WTC11 (cell line): ENCODE measurements around the gene ACAD8. TPM values are rescaled to one million over a fixed set of nuclear protein-coding genes. Genes with fewer than 3 reads are reported as not detected.

ENCODE experiments used
- ATAC-seq: fragments of 200-7000 bp; cut with Tn5 transposase; 2 replicates; pipeline ENCODE4 v1.10.0; 2021; ENCODE audit warnings: mild to moderate bottlenecking, moderate library complexity
- CTCF ChIA-PET: fragments of 300-600 bp; sonication (Branson Sonifier 250); formaldehyde crosslinking; loops from one replicate; lab custom pipeline; 2021; ENCODE audit warnings: antibody characterized with exemption; lab: Charles Lee
- POLR2A ChIA-PET: fragments of 350-600 bp; sonication (Branson Sonifier 250); formaldehyde crosslinking; loops from one replicate; lab custom pipeline; 2021; ENCODE audit warnings: antibody characterized with exemption; lab: Charles Lee
- DNase-seq: peaks from one replicate; pipeline ENCODE4 v3.0.0; 2021; ENCODE audit warnings: low spot score
- H3K27ac Mint-ChIP-seq: 2 replicates; pipeline ENCODE4 v1.8.0; 2021; ENCODE audit warnings: mixed read lengths
- H3K27me3 Mint-ChIP-seq: 2 replicates; pipeline ENCODE4 v1.8.0; 2021; ENCODE audit warnings: low read depth, mild to moderate bottlenecking, moderate library complexity, mixed read lengths
- H3K36me3 Mint-ChIP-seq: 2 replicates; pipeline ENCODE4 v1.8.0; 2021; ENCODE audit warnings: mixed read lengths
- H3K4me1 Mint-ChIP-seq: 2 replicates; pipeline ENCODE4 v1.8.0; 2022; ENCODE audit warnings: mixed read lengths
- H3K4me3 Mint-ChIP-seq: 2 replicates; pipeline ENCODE4 v1.8.0; 2021; ENCODE audit warnings: mild to moderate bottlenecking, moderate library complexity, mixed read lengths
- H3K9me3 Mint-ChIP-seq: 2 replicates; pipeline ENCODE4 v1.8.0; 2021; ENCODE audit warnings: mixed read lengths
- CREB1 ChIP-seq: sonication (generic); formaldehyde crosslinking; IDR thresholded peaks from 2 replicates; pipeline ENCODE4 v1.8.0; 2023; ENCODE audit warnings: mild to moderate bottlenecking, missing genetic modification reagents
- E2F4 ChIP-seq: sonication (generic); formaldehyde crosslinking; IDR thresholded peaks from 2 replicates; pipeline ENCODE4 v1.8.1; 2022; ENCODE audit warnings: low read depth, mild to moderate bottlenecking, moderate library complexity, missing genetic modification reagents, borderline replicate concordance
- GABPB1 ChIP-seq: sonication (generic); formaldehyde crosslinking; IDR thresholded peaks from 2 replicates; pipeline ENCODE4 v1.8.1; 2023; ENCODE audit warnings: mild to moderate bottlenecking, missing genetic modification reagents
- IRF1 ChIP-seq: sonication (generic); formaldehyde crosslinking; IDR thresholded peaks from 2 replicates; pipeline ENCODE4 v1.8.0; 2023; ENCODE audit warnings: missing genetic modification reagents
- IRF2 ChIP-seq: sonication (generic); formaldehyde crosslinking; IDR thresholded peaks from 2 replicates; pipeline ENCODE4 v1.8.0; 2022; ENCODE audit warnings: low read depth, missing genetic modification reagents, borderline replicate concordance
- NFE2L1 ChIP-seq: sonication (generic); formaldehyde crosslinking; IDR thresholded peaks from 2 replicates; pipeline ENCODE4 v1.8.1; 2023; ENCODE audit warnings: missing genetic modification reagents
- NFYB ChIP-seq: sonication (generic); formaldehyde crosslinking; conservative IDR thresholded peaks from 2 replicates; pipeline ENCODE4 v1.8.0; 2022; ENCODE audit warnings: low read depth, missing genetic modification reagents
- NR2C2 ChIP-seq: sonication (generic); formaldehyde crosslinking; IDR thresholded peaks from 2 replicates; pipeline ENCODE4 v1.8.0; 2022; ENCODE audit warnings: mild to moderate bottlenecking, missing genetic modification reagents
- OVOL2 ChIP-seq: fragments of 250-450 bp; sonication (Bioruptor Pico); IDR thresholded peaks from 2 replicates; pipeline ENCODE4 v1.9.0; 2021; ENCODE audit warnings: mild to moderate bottlenecking, borderline replicate concordance
- PRDM15 ChIP-seq: sonication (generic); formaldehyde crosslinking; IDR thresholded peaks from 2 replicates; pipeline ENCODE4 v1.8.0; 2022; ENCODE audit warnings: missing genetic modification reagents
- PRRX2 ChIP-seq: fragments of 250-450 bp; sonication (Bioruptor Pico); IDR thresholded peaks from 2 replicates; pipeline ENCODE4 v1.8.0; 2021; ENCODE audit warnings: mild to moderate bottlenecking
- SOX15 ChIP-seq: fragments of 250-450 bp; sonication (Bioruptor Pico); IDR thresholded peaks from 2 replicates; pipeline ENCODE4 v1.9.0; 2021; ENCODE audit warnings: mild to moderate bottlenecking
- ZNF317 ChIP-seq: sonication (generic); formaldehyde crosslinking; IDR thresholded peaks from 2 replicates; pipeline ENCODE4 v1.8.1; 2023; ENCODE audit warnings: low read depth, mild to moderate bottlenecking, moderate library complexity, missing genetic modification reagents, borderline replicate concordance
- ZNF425 ChIP-seq: fragments of 250-450 bp; sonication (Bioruptor Pico); conservative IDR thresholded peaks from 2 replicates; pipeline ENCODE4 v1.9.0; 2021; ENCODE audit warnings: mild to moderate bottlenecking
- total RNA-seq: library from RNA; stranded (reverse); gene quantifications from 3 replicates; pipeline ENCODE4 v1.2.3, GENCODE V29; 2021
- TF ChIP-seq, protein P1 (sequence below): sonication (generic); formaldehyde crosslinking; IDR thresholded peaks from 2 replicates; pipeline ENCODE4 v1.8.1; 2023; ENCODE audit warnings: mild to moderate bottlenecking, moderate library complexity, missing genetic modification reagents
- TF ChIP-seq, protein P2 (sequence below): sonication (generic); formaldehyde crosslinking; IDR thresholded peaks from 2 replicates; pipeline ENCODE4 v1.8.0; 2023; ENCODE audit warnings: mild to moderate bottlenecking, missing genetic modification reagents

Gene ACAD8
- total RNA-seq, 1 experiment from 2014 or later = 55.2 TPM

DNA sequence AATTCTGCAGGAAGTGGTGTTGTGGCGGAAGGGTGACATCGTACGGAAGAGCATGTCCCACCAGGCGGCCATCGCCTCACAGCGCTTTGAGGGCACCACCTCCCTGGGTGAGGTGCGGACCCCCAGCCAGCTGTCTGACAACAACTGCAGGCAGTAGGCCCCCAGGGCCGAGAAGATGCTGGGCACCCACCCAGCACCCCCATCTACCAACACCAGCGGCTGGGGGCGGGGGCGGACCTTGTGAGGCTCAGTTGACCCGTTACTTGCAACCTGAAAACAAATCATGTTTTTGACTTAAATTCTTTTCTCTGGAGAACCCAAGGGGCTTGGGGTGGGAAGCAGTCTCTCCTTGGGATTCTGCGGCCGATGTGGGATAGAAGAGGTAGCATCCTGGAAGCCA lies 7.9 kb upstream of the ACAD8 start (continued):
- no peak for TF ChIP-seq NFYB (CRISPR knock-in tag)
- TF ChIP-seq NR2C2 (CRISPR knock-in tag) = no peak
- TF ChIP-seq, protein P1, sequence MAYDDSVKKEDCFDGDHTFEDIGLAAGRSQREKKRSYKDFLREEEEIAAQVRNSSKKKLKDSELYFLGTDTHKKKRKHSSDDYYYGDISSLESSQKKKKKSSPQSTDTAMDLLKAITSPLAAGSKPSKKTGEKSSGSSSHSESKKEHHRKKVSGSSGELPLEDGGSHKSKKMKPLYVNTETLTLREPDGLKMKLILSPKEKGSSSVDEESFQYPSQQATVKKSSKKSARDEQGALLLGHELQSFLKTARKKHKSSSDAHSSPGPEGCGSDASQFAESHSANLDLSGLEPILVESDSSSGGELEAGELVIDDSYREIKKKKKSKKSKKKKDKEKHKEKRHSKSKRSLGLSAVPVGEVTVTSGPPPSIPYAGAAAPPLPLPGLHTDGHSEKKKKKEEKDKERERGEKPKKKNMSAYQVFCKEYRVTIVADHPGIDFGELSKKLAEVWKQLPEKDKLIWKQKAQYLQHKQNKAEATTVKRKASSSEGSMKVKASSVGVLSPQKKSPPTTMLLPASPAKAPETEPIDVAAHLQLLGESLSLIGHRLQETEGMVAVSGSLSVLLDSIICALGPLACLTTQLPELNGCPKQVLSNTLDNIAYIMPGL = no peak
- TF ChIP-seq IRF2 = no peak

DNA sequence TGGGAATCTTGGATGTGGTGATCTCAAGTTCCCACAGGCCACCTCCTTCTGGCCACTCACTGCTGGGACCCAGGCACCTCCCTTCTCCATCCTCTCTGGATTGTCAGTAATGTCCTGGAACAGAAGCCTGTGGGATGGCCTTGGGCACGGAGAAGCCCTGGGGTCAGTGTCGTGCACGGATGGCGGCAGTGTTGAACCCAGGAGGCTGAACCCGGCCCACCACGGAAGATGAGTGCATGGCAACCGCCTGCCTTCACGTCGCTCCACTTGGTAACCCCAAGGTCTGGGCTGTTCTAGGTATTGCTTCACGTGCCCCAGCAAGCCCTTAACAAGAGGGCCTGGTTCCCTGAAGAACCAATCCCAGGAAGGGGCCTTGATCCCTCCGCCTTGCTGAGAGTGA lies 7.3 kb upstream of the ACAD8 start:
- Mint-ChIP-seq H3K4me1 (peaks cover 8% of the 10 kb centered on the region), H3K4me3 (no peak overlapping the region), H3K36me3 (peaks cover 49% of the 10 kb centered on the region), H3K27ac (no peak overlapping the region), H3K9me3 (no peaks in the 10 kb centered on the region), H3K27me3 (no peaks in the 10 kb centered on the region)
- ChIA-PET POLR2A (no interaction called here), CTCF (interaction anchor here (2.5 kb wide), 1 partner anchor 22 kb away, joined by 13 read pairs; the partner anchor contains the start of genes NCAPD3 and VPS26B)
- TF ChIP-seq E2F4 (no peak), PRDM15 (no peak)
- no peak for ATAC-seq
- no peak for DNase-seq

- ChIA-PET POLR2A (no interaction called here), CTCF (no interaction called here)
- Mint-ChIP-seq H3K36me3 (peaks cover 52% of the 10 kb centered on the region), H3K9me3 (no peaks in the 10 kb centered on the region), H3K27me3 (no peaks in the 10 kb centered on the region), H3K27ac (peak overlapping the region; percentile 19; the same call in 1 of the 2 replicates), H3K4me3 (no peak overlapping the region), H3K4me1 (peaks cover 11% of the 10 kb centered on the region)
- DNase-seq (no peak), ATAC-seq (no peak)
- no peak for TF ChIP-seq PRRX2 (CRISPR knock-in tag)
- no peak for TF ChIP-seq OVOL2 (CRISPR knock-in tag)
- no peak for TF ChIP-seq SOX15 (CRISPR knock-in tag)
- TF ChIP-seq ZNF425 = no peak
- TF ChIP-seq NFE2L1 = no peak
- TF ChIP-seq, protein P2, sequence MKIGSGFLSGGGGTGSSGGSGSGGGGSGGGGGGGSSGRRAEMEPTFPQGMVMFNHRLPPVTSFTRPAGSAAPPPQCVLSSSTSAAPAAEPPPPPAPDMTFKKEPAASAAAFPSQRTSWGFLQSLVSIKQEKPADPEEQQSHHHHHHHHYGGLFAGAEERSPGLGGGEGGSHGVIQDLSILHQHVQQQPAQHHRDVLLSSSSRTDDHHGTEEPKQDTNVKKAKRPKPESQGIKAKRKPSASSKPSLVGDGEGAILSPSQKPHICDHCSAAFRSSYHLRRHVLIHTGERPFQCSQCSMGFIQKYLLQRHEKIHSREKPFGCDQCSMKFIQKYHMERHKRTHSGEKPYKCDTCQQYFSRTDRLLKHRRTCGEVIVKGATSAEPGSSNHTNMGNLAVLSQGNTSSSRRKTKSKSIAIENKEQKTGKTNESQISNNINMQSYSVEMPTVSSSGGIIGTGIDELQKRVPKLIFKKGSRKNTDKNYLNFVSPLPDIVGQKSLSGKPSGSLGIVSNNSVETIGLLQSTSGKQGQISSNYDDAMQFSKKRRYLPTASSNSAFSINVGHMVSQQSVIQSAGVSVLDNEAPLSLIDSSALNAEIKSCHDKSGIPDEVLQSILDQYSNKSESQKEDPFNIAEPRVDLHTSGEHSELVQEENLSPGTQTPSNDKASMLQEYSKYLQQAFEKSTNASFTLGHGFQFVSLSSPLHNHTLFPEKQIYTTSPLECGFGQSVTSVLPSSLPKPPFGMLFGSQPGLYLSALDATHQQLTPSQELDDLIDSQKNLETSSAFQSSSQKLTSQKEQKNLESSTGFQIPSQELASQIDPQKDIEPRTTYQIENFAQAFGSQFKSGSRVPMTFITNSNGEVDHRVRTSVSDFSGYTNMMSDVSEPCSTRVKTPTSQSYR = no peak
- no peak for TF ChIP-seq ZNF317 (CRISPR knock-in tag)
- no peak for TF ChIP-seq IRF1 (CRISPR knock-in tag)
- no peak for TF ChIP-seq CREB1 (CRISPR knock-in tag)
- no peak for TF ChIP-seq GABPB1
Measured at GRCh38 chr11:134246678-134247077, 6.7 kb upstream of the ACAD8 start.
